HG02943 (cell line): ENCODE data around the gene ZNF561.
"Not testable (repeated sequence)": the region's sequence is repeated elsewhere in the genome, so short reads cannot be mapped to it uniquely, and the experiment has no call there.

Source experiments
- ATAC-seq: cut with Tn5 transposase; IDR thresholded peaks from one replicate; pipeline ENCODE4 v1.9.1; 2021; ENCODE audit warnings: mild to moderate bottlenecking, low read depth, moderate library complexity; ENCODE audit not compliant: unreplicated experiment

The ZNF561 gene

GRCh38 chr19:9582081-9582725 lies 38.8 kb downstream of the ZNF561 start:
- not testable (repeated sequence) for ATAC-seq

GRCh38 chr19:9580728-9581127 lies 40.3 kb downstream of the ZNF561 start:
- no peak for ATAC-seq

- no peak for ATAC-seq
These were observed 50.8 kb downstream of the ZNF561 start for GRCh38 chr19:9570255-9570654.

DNA sequence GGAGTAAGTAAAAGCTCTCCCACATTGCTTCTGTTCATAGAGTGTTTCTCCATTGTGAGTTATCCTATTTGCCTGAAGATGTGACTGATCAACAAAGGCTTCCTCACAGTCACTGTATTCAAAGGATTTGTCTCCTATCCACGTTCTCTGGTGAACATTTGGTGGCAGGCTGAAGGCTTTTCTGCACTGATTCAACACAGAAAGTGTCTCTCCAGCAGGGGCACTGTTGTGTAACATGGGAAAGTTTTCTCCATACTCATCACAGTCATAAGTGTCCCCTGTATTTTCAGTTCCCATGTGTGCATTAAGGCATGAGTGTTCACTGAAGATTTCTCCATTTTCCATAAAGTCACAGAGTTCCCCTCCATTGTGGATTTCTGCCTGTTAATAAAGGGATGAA lies 54.3 kb downstream of the ZNF561 start:
- no peak for ATAC-seq

- ATAC-seq = no peak
These were observed 54.9 kb downstream of the ZNF561 start for GRCh38 chr19:9565900-9566705.
